Measurements from ENCODE around the gene PPP1CA.

The PPP1CA gene

DNA sequence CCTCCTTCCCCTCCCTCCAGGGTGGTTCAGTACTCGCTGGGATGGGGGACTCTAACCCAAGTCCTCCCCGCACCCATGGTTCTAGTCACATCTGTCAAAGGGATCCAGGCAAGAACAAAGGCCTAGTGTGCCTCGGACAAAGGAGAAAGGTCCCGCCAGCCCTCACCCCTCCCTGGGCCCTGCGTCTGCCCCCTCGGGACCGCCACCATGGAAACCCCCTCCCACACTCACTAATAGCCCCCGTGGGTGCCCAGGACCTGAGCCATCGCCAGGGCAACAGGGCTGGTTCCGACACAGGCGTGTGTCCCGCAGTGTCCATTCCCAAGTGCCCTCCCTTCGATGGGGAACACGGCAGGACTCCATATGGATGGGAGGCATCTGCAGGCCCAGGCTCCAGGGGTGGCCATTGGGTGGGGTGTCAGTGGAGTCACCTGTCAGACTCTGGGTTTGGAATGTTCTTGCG lies 8.7 kb upstream of the PPP1CA start:
- Histone ChIP-seq H3K27ac (ENCODE audit: low read length) (peak overlapping the region; percentile 89), H3K9me3 (ENCODE audit: insufficient read depth, low read length, severe bottlenecking) (no peaks in the 10 kb centered on the region), H4K20me1 (ENCODE audit: insufficient read depth, low read length) (no peaks in the 10 kb centered on the region; the same call in 1 of the 2 replicates), H3K79me2 (ENCODE audit: insufficient read depth, low read length) (peaks cover 27% of the 10 kb centered on the region), H2AFZ (ENCODE audit: low read depth, low read length) (no peak overlapping the region), H3K27me3 (ENCODE audit: insufficient read depth, low read length, poor library complexity) (no peaks in the 10 kb centered on the region), H3K9ac (ENCODE audit: low read depth, low read length) (peak overlapping the region; percentile 99; the same call in 1 of the 2 replicates), H3K4me2 (ENCODE audit: insufficient read depth, low read length) (peak overlapping the region; percentile 82), H3K4me3 (ENCODE audit: low read depth in 1 of 2, low read length in 2 of 2) (no peak overlapping the region), H3K36me3 (ENCODE audit: insufficient read depth, low read length) (peaks cover 27% of the 10 kb centered on the region), H3K4me1 (ENCODE audit: insufficient read depth, low read length) (peaks cover 80% of the 10 kb centered on the region)
- no peak for TF ChIP-seq EZH2 (IDR thresholded peaks at IDR 0.05; ENCODE audit: borderline replicate concordance, low read depth, low read length, severe bottlenecking)
- TF ChIP-seq, protein P1, sequence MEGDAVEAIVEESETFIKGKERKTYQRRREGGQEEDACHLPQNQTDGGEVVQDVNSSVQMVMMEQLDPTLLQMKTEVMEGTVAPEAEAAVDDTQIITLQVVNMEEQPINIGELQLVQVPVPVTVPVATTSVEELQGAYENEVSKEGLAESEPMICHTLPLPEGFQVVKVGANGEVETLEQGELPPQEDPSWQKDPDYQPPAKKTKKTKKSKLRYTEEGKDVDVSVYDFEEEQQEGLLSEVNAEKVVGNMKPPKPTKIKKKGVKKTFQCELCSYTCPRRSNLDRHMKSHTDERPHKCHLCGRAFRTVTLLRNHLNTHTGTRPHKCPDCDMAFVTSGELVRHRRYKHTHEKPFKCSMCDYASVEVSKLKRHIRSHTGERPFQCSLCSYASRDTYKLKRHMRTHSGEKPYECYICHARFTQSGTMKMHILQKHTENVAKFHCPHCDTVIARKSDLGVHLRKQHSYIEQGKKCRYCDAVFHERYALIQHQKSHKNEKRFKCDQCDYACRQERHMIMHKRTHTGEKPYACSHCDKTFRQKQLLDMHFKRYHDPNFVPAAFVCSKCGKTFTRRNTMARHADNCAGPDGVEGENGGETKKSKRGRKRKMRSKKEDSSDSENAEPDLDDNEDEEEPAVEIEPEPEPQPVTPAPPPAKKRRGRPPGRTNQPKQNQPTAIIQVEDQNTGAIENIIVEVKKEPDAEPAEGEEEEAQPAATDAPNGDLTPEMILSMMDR (IDR thresholded peaks at IDR 0.05; ENCODE audit: borderline replicate concordance, extremely low read depth, low read length, poor library complexity, severe bottlenecking) = no peak
- ATAC-seq (ENCODE audit: insufficient read depth, low read depth) (no peak), DNase-seq (no peak)

DNA sequence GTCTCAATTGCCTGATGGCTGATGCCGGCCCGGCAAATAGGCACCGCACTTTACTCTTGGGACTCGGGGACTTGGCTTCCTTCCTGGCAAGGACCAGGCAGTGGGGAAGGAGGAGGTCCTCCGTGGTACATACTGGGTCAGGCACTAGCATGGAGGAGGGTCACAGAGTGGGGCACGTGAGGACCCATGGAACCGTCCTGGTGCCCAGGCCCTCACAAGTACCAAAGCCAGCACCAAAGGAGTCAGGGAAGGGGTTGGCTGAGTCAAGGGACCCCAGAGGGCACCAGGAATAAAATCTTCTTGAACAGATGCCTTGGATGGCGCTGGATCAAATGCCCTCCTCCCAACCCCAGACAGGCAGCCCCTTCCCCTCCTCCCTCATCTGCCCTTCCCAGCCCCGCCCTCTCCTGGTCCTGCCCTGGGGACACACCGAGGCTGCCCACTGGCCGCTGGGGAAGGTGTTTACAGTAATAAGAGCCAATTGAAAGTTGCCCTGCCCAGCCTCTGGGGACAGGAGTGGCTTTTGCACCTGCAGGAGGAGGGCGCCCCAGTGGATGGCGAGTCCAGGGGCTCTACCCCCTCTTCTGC lies 8.2 kb upstream of the PPP1CA start:
- Histone ChIP-seq H3K4me1 (ENCODE audit: insufficient read depth, low read length) (peaks cover 86% of the 10 kb centered on the region), H2AFZ (ENCODE audit: low read depth, low read length) (no peak overlapping the region), H3K9me3 (ENCODE audit: insufficient read depth, low read length, severe bottlenecking) (no peaks in the 10 kb centered on the region), H3K27ac (ENCODE audit: low read length) (peak overlapping the region; percentile 89), H3K36me3 (ENCODE audit: insufficient read depth, low read length) (peaks cover 32% of the 10 kb centered on the region), H3K79me2 (ENCODE audit: insufficient read depth, low read length) (peaks cover 33% of the 10 kb centered on the region), H3K4me3 (ENCODE audit: low read depth in 1 of 2, low read length in 2 of 2) (peak overlapping the region in 1 of 2 experiments; percentile 10; a peak in 1 of 4 replicates), H3K4me2 (ENCODE audit: insufficient read depth, low read length) (peak overlapping the region; percentile 82), H3K27me3 (ENCODE audit: insufficient read depth, low read length, poor library complexity) (no peaks in the 10 kb centered on the region), H4K20me1 (ENCODE audit: insufficient read depth, low read length) (no peaks in the 10 kb centered on the region; the same call in 1 of the 2 replicates), H3K9ac (ENCODE audit: low read depth, low read length) (peak overlapping the region; percentile 99)
- peak; percentile 62 for DNase-seq
- peak; percentile 6 for ATAC-seq (ENCODE audit: insufficient read depth, low read depth)
- TF ChIP-seq, protein P1 (IDR thresholded peaks at IDR 0.05; ENCODE audit: borderline replicate concordance, extremely low read depth, low read length, poor library complexity, severe bottlenecking) = peak; percentile 16
- TF ChIP-seq EZH2 (IDR thresholded peaks at IDR 0.05; ENCODE audit: borderline replicate concordance, low read depth, low read length, severe bottlenecking) = no peak

DNA sequence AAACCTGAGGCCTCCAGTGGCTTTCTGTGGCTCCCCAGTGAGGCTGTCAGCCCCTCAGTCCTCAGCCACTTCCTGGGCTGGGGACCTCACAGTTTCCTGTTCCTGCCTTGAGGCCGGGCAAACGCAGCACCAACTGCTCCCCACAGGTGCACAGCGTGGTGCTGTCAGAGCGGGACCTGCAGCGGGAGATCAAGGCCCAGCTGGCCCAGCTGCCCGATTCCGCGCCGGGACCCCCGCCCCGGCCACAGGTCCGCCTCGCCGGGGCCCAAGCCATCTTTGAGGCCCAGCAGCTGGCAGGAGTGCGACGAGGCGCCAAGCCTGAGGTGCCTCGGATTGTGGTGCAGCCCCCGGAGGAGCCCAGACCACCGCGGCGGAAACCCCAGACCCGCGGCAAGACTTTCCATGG lies 7.6 kb upstream of the PPP1CA start:
- H3K4me2 ChIP-seq (ENCODE audit: insufficient read depth, low read length) = peak overlapping the region; percentile 82
- peak; percentile 97 for DNase-seq
- peaks cover 39% of the 10 kb centered on the region for H3K79me2 ChIP-seq (ENCODE audit: insufficient read depth, low read length)
- H3K9ac ChIP-seq (ENCODE audit: low read depth, low read length) = peak overlapping the region; percentile 99
- ATAC-seq (ENCODE audit: insufficient read depth, low read depth) = peak; percentile 80
- no peak for TF ChIP-seq EZH2 (IDR thresholded peaks at IDR 0.05; ENCODE audit: borderline replicate concordance, low read depth, low read length, severe bottlenecking)
- TF ChIP-seq, protein P1 (IDR thresholded peaks at IDR 0.05; ENCODE audit: borderline replicate concordance, extremely low read depth, low read length, poor library complexity, severe bottlenecking) = no peak
- peaks cover 37% of the 10 kb centered on the region for H3K36me3 ChIP-seq (ENCODE audit: insufficient read depth, low read length)
- no peaks in the 10 kb centered on the region for H3K27me3 ChIP-seq (ENCODE audit: insufficient read depth, low read length, poor library complexity)
- H3K4me1 ChIP-seq (ENCODE audit: insufficient read depth, low read length) = peaks cover 92% of the 10 kb centered on the region
- H4K20me1 ChIP-seq (ENCODE audit: insufficient read depth, low read length) = no peaks in the 10 kb centered on the region; the same call in 1 of the 2 replicates
- peak overlapping the region in 1 of 2 experiments; percentile 86; a peak in 2 of 4 replicates for H3K4me3 ChIP-seq (ENCODE audit: low read depth in 1 of 2, low read length in 2 of 2)
- H3K27ac ChIP-seq (ENCODE audit: low read length) = peak overlapping the region; percentile 89
- H2AFZ ChIP-seq (ENCODE audit: low read depth, low read length) = no peak overlapping the region
- no peaks in the 10 kb centered on the region for H3K9me3 ChIP-seq (ENCODE audit: insufficient read depth, low read length, severe bottlenecking)
